ENCODE results near the gene CA12. TPM values are rescaled to one million over a fixed set of nuclear protein-coding genes. Genes with fewer than 3 reads are reported as not detected.
"Not testable (repeated sequence)": the region's sequence is repeated elsewhere in the genome, so short reads cannot be mapped to it uniquely, and the experiment has no call there.

Gene CA12
- total and polyA plus RNA-seq, 4 donors: 2.7 to 29.7 (median 7.8) TPM

- H3K4me3 ChIP-seq (ENCODE audit: low read length in 2 of 2); ATAC-seq (ENCODE audit: low FRiP score); H3K27me3 ChIP-seq (ENCODE audit: control insufficient read depth in 1 of 2, insufficient read depth in 2 of 2, low read length in 1 of 2); H3K27ac ChIP-seq (ENCODE audit: low read depth in 1 of 2, low read length in 2 of 2); H3K9me3 ChIP-seq (ENCODE audit: control insufficient read depth, low read length); DNase-seq; intact Hi-C loops (cut with DNase I); H3K36me3 ChIP-seq (ENCODE audit: control insufficient read depth in 1 of 2, insufficient read depth in 2 of 2, low read length in 1 of 2); H3K4me1 ChIP-seq (ENCODE audit: control insufficient read depth in 1 of 2, insufficient read depth in 2 of 2, low read length in 2 of 2): not testable (repeated sequence)
- WGBS, 2 donors: 97% methylated on average over 7 to 9 of the region's 10 CpGs
Measured at GRCh38 chr15:63320446-63320845, 61.2 kb downstream of the CA12 start.

- ATAC-seq (ENCODE audit: low FRiP score) (no peak), DNase-seq (no peak)
- no peaks in the 10 kb centered on the region for H3K9me3 ChIP-seq (ENCODE audit: control insufficient read depth, low read length)
- no peaks in the 10 kb centered on the region for H3K4me1 ChIP-seq (ENCODE audit: control insufficient read depth in 1 of 2, insufficient read depth in 2 of 2, low read length in 2 of 2)
- 93 to 97% methylated on average over 3 of the region's 3 CpGs for WGBS, 2 donors
- no peaks in the 10 kb centered on the region for H3K36me3 ChIP-seq (ENCODE audit: control insufficient read depth in 1 of 2, insufficient read depth in 2 of 2, low read length in 1 of 2)
- intact Hi-C loops (cut with DNase I): no loop called here
- peaks cover 0 to 1% of the 10 kb centered on the region in 2 donors for H3K27me3 ChIP-seq (ENCODE audit: control insufficient read depth in 1 of 2, insufficient read depth in 2 of 2, low read length in 1 of 2)
- no peak overlapping the region for H3K4me3 ChIP-seq (ENCODE audit: low read length in 2 of 2)
- H3K27ac ChIP-seq (ENCODE audit: low read depth in 1 of 2, low read length in 2 of 2): no peak overlapping the region
Measured at GRCh38 chr15:63319065-63319464, 62.6 kb downstream of the CA12 start.

GRCh38 chr15:63318344-63318743, 63.3 kb downstream of the CA12 start:
- DNase-seq (no peak), ATAC-seq (ENCODE audit: low FRiP score) (no peak)
- intact Hi-C loops (cut with DNase I): no loop called here
- Histone ChIP-seq H3K9me3 (ENCODE audit: control insufficient read depth, low read length) (no peaks in the 10 kb centered on the region), H3K36me3 (ENCODE audit: control insufficient read depth in 1 of 2, insufficient read depth in 2 of 2, low read length in 1 of 2) (no peaks in the 10 kb centered on the region), H3K27ac (ENCODE audit: low read depth in 1 of 2, low read length in 2 of 2) (no peak overlapping the region), H3K4me3 (ENCODE audit: low read length in 2 of 2) (no peak overlapping the region), H3K27me3 (ENCODE audit: control insufficient read depth in 1 of 2, insufficient read depth in 2 of 2, low read length in 1 of 2) (peaks cover 0 to 1% of the 10 kb centered on the region in 2 donors), H3K4me1 (ENCODE audit: control insufficient read depth in 1 of 2, insufficient read depth in 2 of 2, low read length in 2 of 2) (no peaks in the 10 kb centered on the region)
- 96 to 97% methylated on average over 4 of the region's 4 CpGs for WGBS, 2 donors

GRCh38 chr15:63314409-63314808, 67.2 kb downstream of the CA12 start:
- 51 to 65% methylated on average over 2 of the region's 2 CpGs for WGBS, 2 donors
- ATAC-seq (ENCODE audit: low FRiP score) (no peak), DNase-seq (no peak)
- H3K9me3 ChIP-seq (ENCODE audit: control insufficient read depth, low read length): no peaks in the 10 kb centered on the region
- intact Hi-C loops (cut with DNase I): no loop called here
- H3K4me1 ChIP-seq (ENCODE audit: control insufficient read depth in 1 of 2, insufficient read depth in 2 of 2, low read length in 2 of 2): no peaks in the 10 kb centered on the region
- H3K36me3 ChIP-seq (ENCODE audit: control insufficient read depth in 1 of 2, insufficient read depth in 2 of 2, low read length in 1 of 2): no peaks in the 10 kb centered on the region
- no peaks in the 10 kb centered on the region for H3K27me3 ChIP-seq (ENCODE audit: control insufficient read depth in 1 of 2, insufficient read depth in 2 of 2, low read length in 1 of 2)
- no peak overlapping the region for H3K27ac ChIP-seq (ENCODE audit: low read depth in 1 of 2, low read length in 2 of 2)
- H3K4me3 ChIP-seq (ENCODE audit: low read length in 2 of 2): no peak overlapping the region

GRCh38 chr15:63313825-63314224, 67.8 kb downstream of the CA12 start:
- no peak overlapping the region for H3K27ac ChIP-seq (ENCODE audit: low read depth in 1 of 2, low read length in 2 of 2)
- no peak overlapping the region for H3K4me3 ChIP-seq (ENCODE audit: low read length in 2 of 2)
- ATAC-seq (ENCODE audit: low FRiP score) (no peak), DNase-seq (no peak)
- H3K9me3 ChIP-seq (ENCODE audit: control insufficient read depth, low read length): no peaks in the 10 kb centered on the region
- 91 to 92% methylated on average over 4 of the region's 4 CpGs for whole genome bisulfite sequencing, 2 donors
- H3K4me1 ChIP-seq (ENCODE audit: control insufficient read depth in 1 of 2, insufficient read depth in 2 of 2, low read length in 2 of 2): no peaks in the 10 kb centered on the region
- no peaks in the 10 kb centered on the region for H3K27me3 ChIP-seq (ENCODE audit: control insufficient read depth in 1 of 2, insufficient read depth in 2 of 2, low read length in 1 of 2)
- no peaks in the 10 kb centered on the region for H3K36me3 ChIP-seq (ENCODE audit: control insufficient read depth in 1 of 2, insufficient read depth in 2 of 2, low read length in 1 of 2)
- intact Hi-C loops (cut with DNase I): no loop called here

- H3K36me3 ChIP-seq (ENCODE audit: control insufficient read depth in 1 of 2, insufficient read depth in 2 of 2, low read length in 1 of 2): no peaks in the 10 kb centered on the region
- 100% methylated on average over 1 of the region's 1 CpG for WGBS, 2 donors
- no peaks in the 10 kb centered on the region for H3K4me1 ChIP-seq (ENCODE audit: control insufficient read depth in 1 of 2, insufficient read depth in 2 of 2, low read length in 2 of 2)
- no peaks in the 10 kb centered on the region for H3K27me3 ChIP-seq (ENCODE audit: control insufficient read depth in 1 of 2, insufficient read depth in 2 of 2, low read length in 1 of 2)
- H3K4me3 ChIP-seq (ENCODE audit: low read length in 2 of 2): no peak overlapping the region
- DNase-seq (no peak), ATAC-seq (ENCODE audit: low FRiP score) (no peak)
- intact Hi-C loops (cut with DNase I): no loop called here
- no peaks in the 10 kb centered on the region for H3K9me3 ChIP-seq (ENCODE audit: control insufficient read depth, low read length)
- H3K27ac ChIP-seq (ENCODE audit: low read depth in 1 of 2, low read length in 2 of 2): no peak overlapping the region
Measured at GRCh38 chr15:63312286-63312685, 69.4 kb downstream of the CA12 start.

GRCh38 chr15:63310646-63311045, 71.0 kb downstream of the CA12 start:
- WGBS, 2 donors: 46 to 53% methylated on average over 3 of the region's 3 CpGs
- H3K36me3 ChIP-seq (ENCODE audit: control insufficient read depth in 1 of 2, insufficient read depth in 2 of 2, low read length in 1 of 2): peaks cover 3 to 4% of the 10 kb centered on the region in 2 donors
- intact Hi-C loops (cut with DNase I): no loop called here
- no peaks in the 10 kb centered on the region for H3K4me1 ChIP-seq (ENCODE audit: control insufficient read depth in 1 of 2, insufficient read depth in 2 of 2, low read length in 2 of 2)
- no peak for ATAC-seq (ENCODE audit: low FRiP score)
- no peak overlapping the region for H3K4me3 ChIP-seq (ENCODE audit: low read length in 2 of 2)
- no peaks in the 10 kb centered on the region for H3K27me3 ChIP-seq (ENCODE audit: control insufficient read depth in 1 of 2, insufficient read depth in 2 of 2, low read length in 1 of 2)
- no peaks in the 10 kb centered on the region for H3K9me3 ChIP-seq (ENCODE audit: control insufficient read depth, low read length)
- DNase-seq: no peak
- H3K27ac ChIP-seq (ENCODE audit: low read depth in 1 of 2, low read length in 2 of 2): no peak overlapping the region

- Histone ChIP-seq H3K27me3 (ENCODE audit: control insufficient read depth in 1 of 2, insufficient read depth in 2 of 2, low read length in 1 of 2) (no peaks in the 10 kb centered on the region), H3K4me3 (ENCODE audit: low read length in 2 of 2) (no peak overlapping the region), H3K4me1 (ENCODE audit: control insufficient read depth in 1 of 2, insufficient read depth in 2 of 2, low read length in 2 of 2) (no peaks in the 10 kb centered on the region), H3K27ac (ENCODE audit: low read depth in 1 of 2, low read length in 2 of 2) (no peak overlapping the region), H3K36me3 (ENCODE audit: control insufficient read depth in 1 of 2, insufficient read depth in 2 of 2, low read length in 1 of 2) (peaks cover 3 to 4% of the 10 kb centered on the region in 2 donors), H3K9me3 (ENCODE audit: control insufficient read depth, low read length) (no peaks in the 10 kb centered on the region)
- ATAC-seq (ENCODE audit: low FRiP score) (no peak), DNase-seq (no peak)
- WGBS, 2 donors: 92 to 93% methylated on average over 2 of the region's 2 CpGs
- intact Hi-C loops (cut with DNase I): no loop called here
Measured at GRCh38 chr15:63308947-63309346, 72.7 kb downstream of the CA12 start.

- no peak for ATAC-seq (ENCODE audit: low FRiP score)
- peaks cover 3 to 4% of the 10 kb centered on the region in 2 donors for H3K36me3 ChIP-seq (ENCODE audit: control insufficient read depth in 1 of 2, insufficient read depth in 2 of 2, low read length in 1 of 2)
- WGBS, 2 donors: 84% methylated on average over 4 of the region's 4 CpGs
Measured at GRCh38 chr15:63308491-63308890, 73.2 kb downstream of the CA12 start.

More at GRCh38 chr15:63308491-63308890, 73.2 kb downstream of the CA12 start:
- intact Hi-C loops (cut with DNase I): no loop called here
- Histone ChIP-seq H3K27ac (ENCODE audit: low read depth in 1 of 2, low read length in 2 of 2) (no peak overlapping the region), H3K27me3 (ENCODE audit: control insufficient read depth in 1 of 2, insufficient read depth in 2 of 2, low read length in 1 of 2) (no peaks in the 10 kb centered on the region), H3K4me1 (ENCODE audit: control insufficient read depth in 1 of 2, insufficient read depth in 2 of 2, low read length in 2 of 2) (no peaks in the 10 kb centered on the region), H3K9me3 (ENCODE audit: control insufficient read depth, low read length) (no peaks in the 10 kb centered on the region), H3K4me3 (ENCODE audit: low read length in 2 of 2) (no peak overlapping the region)
- DNase-seq: no peak
